ENCODE measurements around the gene EDEM2. TPM values are rescaled to one million over a fixed set of nuclear protein-coding genes. Genes with fewer than 3 reads are reported as not detected.

Gene EDEM2
- total RNA-seq, 1 donor from 2014 or later = 10.8 TPM

GRCh38 chr20:35180266-35180665 is 33.1 kb upstream of the EDEM2 start:
- Mint-ChIP-seq H3K36me3 (ENCODE audit: unreplicated experiment) (no peaks in the 10 kb centered on the region), H3K27ac (ENCODE audit: unreplicated experiment) (no peak overlapping the region), H3K27me3 (ENCODE audit: unreplicated experiment) (no peaks in the 10 kb centered on the region), H3K4me3 (ENCODE audit: unreplicated experiment) (no peak overlapping the region), H3K9me3 (ENCODE audit: unreplicated experiment) (no peaks in the 10 kb centered on the region), H3K4me1 (ENCODE audit: low read depth, unreplicated experiment) (no peaks in the 10 kb centered on the region)
- no peak for DNase-seq
- no peak for TF ChIP-seq CTCF (IDR thresholded peaks at IDR 0.05; ENCODE audit: partially characterized antibody, unreplicated experiment)

- Mint-ChIP-seq H3K27me3 (ENCODE audit: unreplicated experiment) (no peaks in the 10 kb centered on the region), H3K4me1 (ENCODE audit: low read depth, unreplicated experiment) (no peaks in the 10 kb centered on the region), H3K27ac (ENCODE audit: unreplicated experiment) (no peak overlapping the region), H3K4me3 (ENCODE audit: unreplicated experiment) (no peak overlapping the region), H3K36me3 (ENCODE audit: unreplicated experiment) (no peaks in the 10 kb centered on the region), H3K9me3 (ENCODE audit: unreplicated experiment) (no peaks in the 10 kb centered on the region)
- no peak for TF ChIP-seq CTCF (IDR thresholded peaks at IDR 0.05; ENCODE audit: partially characterized antibody, unreplicated experiment)
- no peak for DNase-seq
Observed at GRCh38 chr20:35179292-35180212, 32.4 kb upstream of the EDEM2 start.

- Mint-ChIP-seq H3K27ac (ENCODE audit: unreplicated experiment) (no peak overlapping the region), H3K27me3 (ENCODE audit: unreplicated experiment) (peaks cover 4% of the 10 kb centered on the region), H3K4me1 (ENCODE audit: low read depth, unreplicated experiment) (peaks cover 4% of the 10 kb centered on the region), H3K36me3 (ENCODE audit: unreplicated experiment) (no peaks in the 10 kb centered on the region), H3K4me3 (ENCODE audit: unreplicated experiment) (no peak overlapping the region), H3K9me3 (ENCODE audit: unreplicated experiment) (no peaks in the 10 kb centered on the region)
- TF ChIP-seq CTCF (IDR thresholded peaks at IDR 0.05; ENCODE audit: partially characterized antibody, unreplicated experiment) = no peak
- no peak for DNase-seq
Observed at GRCh38 chr20:35176132-35176531, 29.0 kb upstream of the EDEM2 start.

GRCh38 chr20:35174458-35175216 is 27.5 kb upstream of the EDEM2 start:
- DNase-seq = peak; percentile 28
- Mint-ChIP-seq H3K4me1 (ENCODE audit: low read depth, unreplicated experiment) (peaks cover 4% of the 10 kb centered on the region), H3K9me3 (ENCODE audit: unreplicated experiment) (no peaks in the 10 kb centered on the region), H3K4me3 (ENCODE audit: unreplicated experiment) (no peak overlapping the region), H3K27ac (ENCODE audit: unreplicated experiment) (no peak overlapping the region), H3K27me3 (ENCODE audit: unreplicated experiment) (peaks cover 4% of the 10 kb centered on the region), H3K36me3 (ENCODE audit: unreplicated experiment) (no peaks in the 10 kb centered on the region)
- no peak for TF ChIP-seq CTCF (IDR thresholded peaks at IDR 0.05; ENCODE audit: partially characterized antibody, unreplicated experiment)

Measured in glutamatergic neuron (in vitro differentiated cells).